GM18870 (cell line): ENCODE results near the gene SLC66A1.

Experiments used
- ATAC-seq: cut with Tn5 transposase; IDR thresholded peaks from one replicate; pipeline ENCODE4 v1.9.1; 2021; ENCODE audit warnings: moderate library complexity; ENCODE audit not compliant: unreplicated experiment

Gene SLC66A1

GRCh38 chr1:19375631-19376400 is 63.7 kb downstream of the SLC66A1 start:
- no peak for ATAC-seq

GRCh38 chr1:19376428-19377372 is 64.6 kb downstream of the SLC66A1 start:
- ATAC-seq = no peak

DNA sequence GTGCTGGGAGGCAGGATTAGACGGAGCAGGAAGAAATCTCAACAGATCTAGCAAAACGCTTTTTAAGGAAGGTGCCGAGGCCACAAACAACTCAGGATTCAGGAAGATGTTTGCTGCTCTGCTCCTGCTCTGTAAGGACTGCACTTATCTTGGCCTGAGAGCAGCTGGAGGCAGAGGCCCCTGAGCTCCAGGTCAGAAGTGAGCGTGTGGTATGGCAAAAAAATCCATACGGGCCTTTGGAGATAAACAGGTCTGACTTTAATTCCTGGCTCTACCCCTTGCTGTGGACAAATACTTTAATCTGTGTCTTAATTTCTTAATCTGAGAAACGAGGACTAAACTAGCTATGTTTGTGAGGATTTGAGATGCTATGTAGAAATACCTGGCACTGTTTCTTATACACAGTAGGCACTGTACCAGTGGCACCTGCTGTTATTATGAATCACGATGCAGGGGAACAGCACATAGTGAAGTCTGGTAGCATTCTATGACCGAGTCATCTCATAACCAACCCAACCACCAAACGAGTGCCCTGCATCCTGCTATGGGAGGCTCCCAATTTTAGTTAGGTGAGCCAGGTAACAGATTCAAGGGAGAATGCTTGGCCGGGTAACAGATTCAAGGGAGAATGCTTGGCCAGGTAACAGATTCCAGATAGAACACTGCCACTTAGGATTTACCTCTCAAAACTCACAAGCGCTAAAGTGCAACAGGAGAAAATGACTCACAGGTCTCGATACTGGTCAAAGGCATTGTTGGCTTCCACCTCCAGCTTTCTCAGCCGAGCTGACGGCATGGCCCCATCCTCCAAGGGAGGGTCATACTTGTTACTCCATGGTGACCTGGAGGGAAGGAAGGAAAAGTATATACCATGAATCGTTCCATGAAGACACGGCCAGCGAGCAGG is 65.9 kb downstream of the SLC66A1 start:
- ATAC-seq = no peak
